ENCODE measurements around the gene IQGAP2.

GRCh38 chr5:76600716-76601115, 197.6 kb downstream of the IQGAP2 start:
- TF ChIP-seq REST (IDR thresholded peaks at IDR 0.05; ENCODE audit: low read depth), result no peak
- no peak for TF ChIP-seq MAX (IDR thresholded peaks at IDR 0.05)
- no peak for TF ChIP-seq CEBPB (IDR thresholded peaks at IDR 0.05)
- TF ChIP-seq EP300 (IDR thresholded peaks at IDR 0.05; ENCODE audit: borderline replicate concordance), result no peak
- TF ChIP-seq YY1 (IDR thresholded peaks at IDR 0.05; ENCODE audit: low read depth), result no peak
- no peak for TF ChIP-seq CREB1 (IDR thresholded peaks at IDR 0.05; ENCODE audit: low read depth)
- no peak for TF ChIP-seq USF1 (IDR thresholded peaks at IDR 0.05)
- TF ChIP-seq RAD21 (IDR thresholded peaks at IDR 0.05; ENCODE audit: low read depth), result no peak
- TF ChIP-seq TEAD4 (IDR thresholded peaks at IDR 0.05), result no peak
- TF ChIP-seq EGR1 (IDR thresholded peaks at IDR 0.05), result no peak
